ENCODE measurements around the gene GPX2. TPM values are rescaled to one million over a fixed set of nuclear protein-coding genes. Genes with fewer than 3 reads are reported as not detected.

Gene GPX2
- total and polyA plus RNA-seq, 10 of the 15 experiments (the other 5 are each of a cell fraction or from before 2014, with no cell fraction given) = not detected

GRCh38 chr14:64971943-64972791, 29.6 kb upstream of the GPX2 start, which contains the start of gene RAB15:
TSS of gene RAB15 (minus strand) at chr14:64972336. CDS start at chr14:64972076, 260 bp downstream.
- Histone ChIP-seq H3K36me3 (ENCODE audit: control insufficient read depth in 2 of 2, insufficient read depth in 2 of 2, low read length in 1 of 2) (no peaks in the 10 kb centered on the region), H3K79me2 (ENCODE audit: control insufficient read depth, insufficient read depth, low read length) (no peaks in the 10 kb centered on the region), H3K4me2 (ENCODE audit: control insufficient read depth, insufficient read depth) (peak within 1 kb of the TSS; percentile 91), H3K4me3 (peak within 1 kb of the TSS; percentile 69; the same call in 1 of the 2 replicates), H3K9ac (ENCODE audit: control insufficient read depth, insufficient read depth, low read length) (peak within 1 kb of the TSS; percentile 50), H4K20me1 (ENCODE audit: control insufficient read depth, insufficient read depth) (no peaks in the 10 kb centered on the region), H3K9me3 (replicated peaks; ENCODE audit: control insufficient read depth, insufficient read depth, low read length) (no peaks in the 10 kb centered on the region), H2AFZ (ENCODE audit: control insufficient read depth, low read depth, low read length) (peak within 1 kb of the TSS; percentile 41), H3K27ac (ENCODE audit: control insufficient read depth, insufficient read depth) (no peak within 1 kb of the TSS), H3K4me1 (ENCODE audit: control insufficient read depth, insufficient read depth, low read length) (no peaks in the 10 kb centered on the region), H3K27me3 (replicated peaks in 1 of 2; ENCODE audit: control insufficient read depth in 2 of 2, insufficient read depth in 2 of 2, low read length in 1 of 2) (peaks cover 2 to 7% of the 10 kb centered on the region in 2 experiments)
- ChIA-PET RAD21 (ENCODE audit: unreplicated experiment) (no interaction called here), CTCF (no interaction called here), POLR2A (no interaction called here), SMC1A (ENCODE audit: uncharacterized antibody, unreplicated experiment) (no interaction called here)
- ATAC-seq (peak; percentile 79), DNase-seq (ENCODE audit: low read depth, low spot score) (no peak), FAIRE-seq (peak; percentile 13)
- under 1% methylated on average over 18 of the region's 96 CpGs for WGBS (ENCODE audit: insufficient coverage, insufficient replicate concordance, low lambda C conversion rate, missing lambda C conversion rate)
- in situ Hi-C loops (cut with MboI) (no loop called here), intact Hi-C loops (cut with micrococcal nuclease; ENCODE audit: unreplicated experiment) (no loop called here)
- no TSS peak for BruUV-seq (replicated peaks)
- TF ChIP-seq BMI1 (IDR thresholded peaks at IDR 0.05; ENCODE audit: borderline replicate concordance) (no peak), ZNF687 (IDR thresholded peaks at IDR 0.05) (no peak), GATAD2B (conservative IDR thresholded peaks at IDR 0.05; ENCODE audit: low read depth) (0 out of 2 replicates have a peak, but pooled peaks have one; percentile 31), YY1 (IDR thresholded peaks at IDR 0.05; ENCODE audit: low read depth, low read length) (0 out of 2 replicates have a peak, but pooled peaks have one; percentile 40)

All from GM12878 (cell line).